PC-3 (cell line): ENCODE results near the gene MAMDC2. TPM values are rescaled to one million over a fixed set of nuclear protein-coding genes. Genes with fewer than 3 reads are reported as not detected.

ENCODE experiments used
- ATAC-seq: fragments of 200-7000 bp; cut with Tn5 transposase; 2 replicates; pipeline ENCODE4 v1.9.1; 2020; ENCODE audit warnings: mild to moderate bottlenecking, moderate library complexity
- BruUV-seq: library from RNA; stranded (reverse); fragments of 400-500 nt; replicated peaks from 2 replicates; lab custom pipeline; 2021; lab: Mats Ljungman, UMichigan
- CTCF ChIA-PET: fragments of 300-600 bp; sonication (Branson Sonifier 250); formaldehyde crosslinking; loops from one replicate; lab custom pipeline; 2022; ENCODE audit warnings: antibody characterized with exemption; lab: Charles Lee
- POLR2A ChIA-PET: fragments of 300-600 bp; sonication (Branson Sonifier 250); formaldehyde crosslinking; loops from one replicate; lab custom pipeline; 2022; ENCODE audit warnings: antibody characterized with exemption; ENCODE audit not compliant: unreplicated experiment; lab: Charles Lee
- DNase-seq: peaks from one replicate; pipeline ENCODE4 v3.0.0-alpha.2; 2015
- H2AFZ ChIP-seq: fragments of 300-600 bp; sonication (generic); 2 replicates; pipeline ENCODE4 v1.6.0; 2016; ENCODE audit warnings: antibody characterized with exemption, low read length
- H3F3A ChIP-seq: fragments of 300-600 bp; sonication (generic); one replicate; pipeline ENCODE4 v1.6.0; 2017; ENCODE audit warnings: antibody characterized with exemption, low read length, control low read depth, mild to moderate bottlenecking; ENCODE audit not compliant: unreplicated experiment
- H3K27ac ChIP-seq: fragments of 300-600 bp; sonication (generic); 2 replicates; pipeline ENCODE4 v1.5.1; 2016; ENCODE audit warnings: mild to moderate bottlenecking, low read length
- H3K27me3 ChIP-seq: fragments of 300-600 bp; sonication (generic); 2 replicates; pipeline ENCODE4 v1.6.1; 2016; ENCODE audit warnings: low read length, mixed read lengths
- H3K36me3 ChIP-seq: fragments of 300-600 bp; sonication (generic); 2 replicates; pipeline ENCODE4 v1.6.1; 2016; ENCODE audit warnings: low read depth, mixed run types, low read length, mixed read lengths
- H3K4me1 ChIP-seq: fragments of 300-600 bp; sonication (generic); 2 replicates; pipeline ENCODE4 v1.5.1; 2016; ENCODE audit warnings: low read length; ENCODE audit not compliant: insufficient read depth
- H3K4me2 ChIP-seq: fragments of 300-600 bp; sonication (generic); 2 replicates; pipeline ENCODE4 v1.6.0; 2016; ENCODE audit warnings: low read length
- H3K4me3 ChIP-seq: fragments of 300-600 bp; sonication (generic); 2 replicates; pipeline ENCODE4 v1.5.1; 2016; ENCODE audit warnings: mild to moderate bottlenecking, low read length, mixed read lengths
- H3K79me2 ChIP-seq: fragments of 300-600 bp; sonication (generic); 2 replicates; pipeline ENCODE4 v1.6.1; 2017; ENCODE audit warnings: low read length, mixed read lengths
- H3K9ac ChIP-seq: fragments of 300-600 bp; sonication (generic); 2 replicates; pipeline ENCODE4 v1.6.0; 2016; ENCODE audit warnings: mild to moderate bottlenecking, low read length
- H3K9me2 ChIP-seq: fragments of 300-600 bp; sonication (generic); replicated peaks from 2 replicates; pipeline ENCODE4 v1.6.1; 2016; ENCODE audit warnings: mixed run types, low read length, mixed read lengths
- H3K9me3 ChIP-seq: fragments of 300-600 bp; sonication (generic); 2 replicates; pipeline ENCODE4 v1.6.1; 2016; ENCODE audit warnings: low read length, mixed read lengths
- H4K20me1 ChIP-seq: fragments of 300-600 bp; sonication (generic); 2 replicates; pipeline ENCODE4 v1.6.1; 2016; ENCODE audit warnings: low read length, mixed read lengths
- EZH2 ChIP-seq: fragments of 300-600 bp; sonication (generic); IDR thresholded peaks from one replicate; pipeline ENCODE4 v1.6.1; 2017; ENCODE audit warnings: antibody characterized with exemption, mild to moderate bottlenecking, low read length; ENCODE audit not compliant: unreplicated experiment
- EZH2phosphoT487 ChIP-seq: fragments of 300-600 bp; sonication (generic); IDR thresholded peaks from 2 replicates; pipeline ENCODE4 v1.6.1; 2018; ENCODE audit warnings: mild to moderate bottlenecking, antibody characterized with exemption, low read length, borderline replicate concordance
- intact Hi-C: fragments of 100-400 bp; cut with micrococcal nuclease; formaldehyde crosslinking; loops from 2 replicates; pipeline ENCODE4 v1.9.0; 2023
- total RNA-seq: library from RNA; depleted of rRNA; stranded (reverse); fragments of >200 nt; gene quantifications from 2 replicates; pipeline ENCODE4 v1.2.3, GENCODE V29; 2014
- TF ChIP-seq, protein P1 (sequence below): fragments of 300-600 bp; sonication (generic); conservative IDR thresholded peaks from 2 replicates; pipeline ENCODE4 v1.5.1; 2017; ENCODE audit warnings: antibody characterized with exemption, low read depth, mild to moderate bottlenecking, low read length

The MAMDC2 gene
- total RNA-seq, 1 experiment from 2014 or later = not detected

DNA sequence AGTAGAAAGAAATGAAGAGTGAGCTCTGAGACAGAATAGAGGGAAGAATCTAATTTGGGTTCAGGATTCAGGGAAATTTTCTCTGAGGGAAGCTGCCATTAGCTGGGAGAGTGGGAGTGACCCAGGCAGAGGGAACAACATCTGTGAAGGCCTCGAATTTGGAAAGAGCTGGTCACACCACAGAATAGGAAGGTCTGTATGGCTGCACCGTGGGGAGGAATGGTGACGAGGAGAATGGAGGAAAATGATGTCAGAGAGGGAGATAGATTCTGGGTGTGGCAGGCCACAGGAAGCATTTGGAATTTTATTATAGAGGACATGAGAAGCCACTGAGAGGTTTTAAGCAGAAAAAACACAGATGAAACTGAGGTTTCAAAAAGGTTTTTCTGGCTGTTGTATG lies 98.5 kb downstream of the MAMDC2 start:
- no TSS peak for BruUV-seq
- no peak overlapping the region for H3K9ac ChIP-seq
- H3K4me1 ChIP-seq = peaks cover 4% of the 10 kb centered on the region; the same call in 1 of the 2 replicates
- DNase-seq (no peak), ATAC-seq (no peak)
- POLR2A ChIA-PET = no interaction called here
- H3K79me2 ChIP-seq = no peaks in the 10 kb centered on the region
- H4K20me1 ChIP-seq = no peaks in the 10 kb centered on the region
- intact Hi-C loops = no loop called here
- H3K4me3 ChIP-seq = no peak overlapping the region
- H3K27ac ChIP-seq = no peak overlapping the region
- CTCF ChIA-PET = no interaction called here
- H3K9me2 ChIP-seq = no peaks in the 10 kb centered on the region
- H3K9me3 ChIP-seq = no peaks in the 10 kb centered on the region
- H3K4me2 ChIP-seq = no peak overlapping the region
- no peaks in the 10 kb centered on the region for H3K36me3 ChIP-seq
- TF ChIP-seq, protein P1, sequence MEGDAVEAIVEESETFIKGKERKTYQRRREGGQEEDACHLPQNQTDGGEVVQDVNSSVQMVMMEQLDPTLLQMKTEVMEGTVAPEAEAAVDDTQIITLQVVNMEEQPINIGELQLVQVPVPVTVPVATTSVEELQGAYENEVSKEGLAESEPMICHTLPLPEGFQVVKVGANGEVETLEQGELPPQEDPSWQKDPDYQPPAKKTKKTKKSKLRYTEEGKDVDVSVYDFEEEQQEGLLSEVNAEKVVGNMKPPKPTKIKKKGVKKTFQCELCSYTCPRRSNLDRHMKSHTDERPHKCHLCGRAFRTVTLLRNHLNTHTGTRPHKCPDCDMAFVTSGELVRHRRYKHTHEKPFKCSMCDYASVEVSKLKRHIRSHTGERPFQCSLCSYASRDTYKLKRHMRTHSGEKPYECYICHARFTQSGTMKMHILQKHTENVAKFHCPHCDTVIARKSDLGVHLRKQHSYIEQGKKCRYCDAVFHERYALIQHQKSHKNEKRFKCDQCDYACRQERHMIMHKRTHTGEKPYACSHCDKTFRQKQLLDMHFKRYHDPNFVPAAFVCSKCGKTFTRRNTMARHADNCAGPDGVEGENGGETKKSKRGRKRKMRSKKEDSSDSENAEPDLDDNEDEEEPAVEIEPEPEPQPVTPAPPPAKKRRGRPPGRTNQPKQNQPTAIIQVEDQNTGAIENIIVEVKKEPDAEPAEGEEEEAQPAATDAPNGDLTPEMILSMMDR = no peak
- TF ChIP-seq EZH2phosphoT487 = no peak
- TF ChIP-seq EZH2 = no peak
- H3F3A ChIP-seq = no peaks in the 10 kb centered on the region
- no peaks in the 10 kb centered on the region for H3K27me3 ChIP-seq
- H2AFZ ChIP-seq = no peak overlapping the region

DNA sequence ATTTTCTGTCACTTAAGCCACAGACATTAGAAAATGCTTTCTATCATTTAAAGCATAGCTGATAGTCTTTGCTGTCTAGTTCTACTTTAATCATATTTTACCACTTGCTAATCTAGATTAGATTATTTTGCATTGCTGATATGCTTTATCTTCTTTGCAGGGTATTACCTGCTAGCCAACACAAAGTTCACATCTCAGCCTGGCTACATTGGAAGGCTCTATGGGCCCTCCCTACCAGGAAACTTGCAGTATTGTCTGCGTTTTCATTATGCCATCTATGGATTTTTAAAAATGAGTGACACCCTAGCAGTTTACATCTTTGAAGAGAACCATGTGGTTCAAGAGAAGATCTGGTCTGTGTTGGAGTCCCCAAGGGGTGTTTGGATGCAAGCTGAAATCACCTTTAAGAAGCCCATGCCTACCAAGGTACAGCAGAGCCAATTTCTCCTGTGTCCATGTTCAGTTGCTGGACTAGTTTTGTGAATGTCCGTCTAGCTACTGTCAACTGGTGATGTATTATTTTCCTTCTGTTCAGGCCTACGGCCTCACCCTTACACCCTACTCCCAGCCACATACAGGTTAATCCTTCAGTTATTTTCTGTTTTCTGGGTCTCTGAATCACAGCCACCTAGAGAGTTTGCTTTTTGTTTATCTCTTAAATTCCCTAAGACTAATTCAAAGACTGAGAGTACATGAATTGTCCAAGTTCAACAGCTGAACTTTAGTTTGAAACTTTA lies 99.9 kb downstream of the MAMDC2 start:
- intact Hi-C loops = no loop called here
- H3K27me3 ChIP-seq = no peaks in the 10 kb centered on the region
- no peak overlapping the region for H3K27ac ChIP-seq
- BruUV-seq = no TSS peak
- H2AFZ ChIP-seq = no peak overlapping the region
- no peak for ATAC-seq
- no peaks in the 10 kb centered on the region for H3K79me2 ChIP-seq
- no peaks in the 10 kb centered on the region for H4K20me1 ChIP-seq
- H3K4me2 ChIP-seq = no peak overlapping the region
- ChIA-PET POLR2A (interaction anchor here (0.6 kb wide), 1 partner anchor 11 kb away, joined by 3 read pairs; no protein-coding TSS in a partner anchor), CTCF (no interaction called here)
- no peaks in the 10 kb centered on the region for H3K9me2 ChIP-seq
- no peak for DNase-seq
- H3K4me1 ChIP-seq = no peaks in the 10 kb centered on the region
- H3F3A ChIP-seq = no peaks in the 10 kb centered on the region
- no peaks in the 10 kb centered on the region for H3K9me3 ChIP-seq
- H3K36me3 ChIP-seq = no peaks in the 10 kb centered on the region
- TF ChIP-seq EZH2 (no peak), EZH2phosphoT487 (no peak)
- TF ChIP-seq, protein P1 = no peak
- H3K4me3 ChIP-seq = no peak overlapping the region
- no peak overlapping the region for H3K9ac ChIP-seq

DNA sequence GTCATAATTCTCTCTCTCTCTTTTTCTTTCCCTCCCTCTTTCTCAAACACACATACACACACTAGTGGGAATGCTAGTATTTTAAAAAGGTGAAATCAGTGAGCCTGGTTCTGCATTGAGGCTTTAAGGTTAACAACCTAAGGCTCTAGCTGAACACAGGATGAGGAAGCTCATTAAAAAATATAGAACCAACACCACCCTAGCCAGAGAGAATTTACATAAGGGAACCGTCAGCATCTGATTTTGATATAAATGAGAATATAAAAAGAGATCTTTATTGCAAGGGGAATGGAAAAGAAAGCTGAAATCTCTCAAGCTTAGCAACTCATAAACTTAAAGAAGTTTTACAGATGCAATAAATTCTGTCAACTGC lies 100.5 kb downstream of the MAMDC2 start:
- H3F3A ChIP-seq = no peaks in the 10 kb centered on the region
- H3K27ac ChIP-seq = no peak overlapping the region
- H3K79me2 ChIP-seq = no peaks in the 10 kb centered on the region
- intact Hi-C loops = no loop called here
- H3K9me3 ChIP-seq = no peaks in the 10 kb centered on the region
- H2AFZ ChIP-seq = no peak overlapping the region
- TF ChIP-seq EZH2phosphoT487 = no peak
- TF ChIP-seq EZH2 = no peak
- TF ChIP-seq, protein P1 = no peak
- H3K4me3 ChIP-seq = no peak overlapping the region
- H3K36me3 ChIP-seq = no peaks in the 10 kb centered on the region
- no peaks in the 10 kb centered on the region for H3K27me3 ChIP-seq
- no peaks in the 10 kb centered on the region for H3K4me1 ChIP-seq
- CTCF ChIA-PET = no interaction called here
- no peak for ATAC-seq
- H4K20me1 ChIP-seq = no peaks in the 10 kb centered on the region
- no peak overlapping the region for H3K9ac ChIP-seq
- H3K9me2 ChIP-seq = no peaks in the 10 kb centered on the region
- POLR2A ChIA-PET = interaction anchor here (0.6 kb wide), 1 partner anchor 11 kb away, joined by 3 read pairs; no protein-coding TSS in a partner anchor
- no peak for DNase-seq
- H3K4me2 ChIP-seq = no peak overlapping the region
- BruUV-seq = no TSS peak
